HG02571 (cell line): ENCODE results near the gene TFEB.

Source experiments
- ATAC-seq: cut with Tn5 transposase; IDR thresholded peaks from one replicate; pipeline ENCODE4 v1.9.1; 2021; ENCODE audit warnings: mild to moderate bottlenecking, moderate library complexity; ENCODE audit not compliant: unreplicated experiment

Gene TFEB

DNA sequence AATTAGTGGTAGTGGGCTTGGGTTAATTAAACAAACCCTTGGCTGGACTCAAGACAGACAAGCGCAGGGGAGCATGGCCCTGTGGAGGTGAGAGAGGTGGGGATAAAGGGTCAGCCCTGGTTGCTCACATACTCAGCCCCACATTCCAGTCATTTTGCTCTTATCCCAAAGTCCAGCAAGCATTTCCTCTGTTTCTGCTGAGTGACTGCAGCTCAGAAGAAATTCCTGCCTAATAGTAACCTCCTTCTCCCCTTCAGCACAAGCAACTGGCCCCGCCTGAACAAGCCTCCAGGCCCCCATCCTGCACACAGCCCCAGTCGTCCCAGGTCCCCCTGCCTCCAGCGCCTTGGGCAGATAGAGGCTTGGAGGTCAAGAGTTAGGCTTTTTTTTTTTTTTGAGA is 3.6 kb upstream of the TFEB start:
- no peak for ATAC-seq

- no peak for ATAC-seq
These were observed 2.3 kb upstream of the TFEB start for GRCh38 chr6:41737591-41738130.

DNA sequence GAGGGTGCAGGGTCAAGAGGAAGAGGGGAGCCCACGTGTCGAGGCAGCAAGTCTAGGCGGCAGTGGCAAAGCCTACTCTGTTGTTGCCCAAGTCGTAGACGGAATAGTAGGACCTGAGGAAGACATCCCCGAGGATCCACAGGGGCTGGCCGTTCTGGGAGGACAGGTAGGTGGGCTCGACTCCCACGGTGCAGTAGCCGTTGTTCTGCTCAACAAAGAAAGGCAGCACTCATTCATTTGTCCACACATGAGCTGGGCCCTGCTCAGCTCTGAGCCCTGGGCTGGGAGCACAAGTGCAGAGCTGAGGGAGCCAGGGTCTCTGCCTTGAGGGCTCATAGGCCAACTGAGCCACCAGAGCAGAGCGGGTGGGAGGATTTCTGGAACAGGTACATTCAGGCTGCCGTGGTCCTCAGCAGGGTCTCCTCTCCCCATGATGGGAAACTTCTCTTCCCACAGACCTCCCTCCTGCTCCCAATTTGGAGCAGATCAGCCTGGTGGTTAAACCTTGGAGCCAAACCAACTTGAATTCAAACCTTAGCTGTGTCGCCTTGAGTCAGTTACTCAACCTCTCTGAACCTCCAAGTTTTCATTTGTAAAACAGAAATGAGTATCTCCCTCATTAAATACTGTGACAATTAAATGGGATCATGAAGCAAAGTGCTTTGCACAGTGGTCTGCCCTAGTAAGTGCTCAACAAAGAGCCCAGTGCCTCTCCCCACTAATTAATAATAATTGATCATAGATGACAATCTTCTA is 1.6 kb upstream of the TFEB start:
- no peak for ATAC-seq

DNA sequence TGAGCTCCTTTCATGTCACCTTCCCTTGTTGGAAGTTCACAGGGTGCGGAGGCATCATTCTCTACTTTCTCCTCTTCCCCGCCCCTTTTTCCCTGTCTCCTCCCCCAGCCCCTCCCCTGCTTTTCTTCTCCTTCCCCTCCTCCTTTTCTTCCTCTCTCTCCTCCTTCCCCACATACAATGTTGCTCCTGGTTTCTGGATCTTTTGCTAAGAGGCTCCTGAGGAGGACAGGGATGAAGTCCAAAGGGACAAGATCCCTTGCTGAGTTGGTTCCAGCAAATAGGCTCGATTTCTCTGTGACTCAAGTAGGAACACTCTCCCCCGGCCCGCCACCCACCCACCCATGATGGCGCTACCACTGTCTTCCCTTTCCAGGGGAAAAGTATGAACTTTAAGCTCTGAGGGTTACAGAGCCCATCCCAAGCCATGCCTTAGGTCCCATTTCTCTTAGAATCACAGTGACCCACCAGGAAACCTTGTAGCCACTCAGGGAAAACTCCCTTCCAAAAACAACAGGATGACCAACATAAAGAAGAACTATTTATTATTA is 852 bp upstream of the TFEB start:
- no peak for ATAC-seq

DNA sequence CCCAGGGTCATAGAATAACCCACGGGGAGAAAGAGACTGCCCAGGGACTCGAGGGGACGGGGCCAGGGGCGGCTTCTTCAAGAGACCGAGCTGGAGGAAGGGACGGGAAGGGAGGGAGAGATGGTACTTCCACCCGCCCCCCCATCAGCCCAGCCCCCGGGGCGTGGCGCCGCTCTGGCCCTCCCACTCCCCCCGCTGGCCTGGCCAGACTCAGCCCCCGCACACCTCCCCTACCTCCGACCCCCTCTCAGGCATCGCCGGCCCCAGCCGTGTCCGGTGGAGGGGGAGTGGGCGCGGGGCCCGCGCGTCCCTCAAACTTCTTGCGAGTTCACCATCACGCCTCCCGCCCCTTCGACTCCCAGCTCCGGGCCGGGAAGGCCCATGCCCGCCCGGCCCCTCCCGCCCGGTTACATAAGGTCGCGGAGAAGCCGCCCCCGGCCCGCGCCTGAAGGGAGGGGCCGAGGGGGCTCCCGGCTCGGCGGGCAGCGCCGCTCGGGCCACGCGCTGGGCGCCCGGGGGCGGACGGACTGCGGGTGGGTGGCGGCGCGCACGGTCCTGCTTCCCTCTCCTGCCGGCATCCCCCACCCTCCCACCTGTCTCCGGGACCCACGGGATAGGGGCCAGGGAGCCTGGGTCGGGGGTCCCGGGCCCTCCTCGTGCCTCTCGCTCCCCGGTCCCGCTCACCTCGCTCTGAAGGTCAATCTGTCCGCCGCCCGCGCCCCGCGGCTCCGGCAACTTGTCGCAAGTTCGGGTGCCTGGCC is 562 bp downstream of the TFEB start:
- ATAC-seq, result peak; percentile 24

GRCh38 chr6:41733707-41734665 is 1.4 kb downstream of the TFEB start:
- ATAC-seq, result peak; percentile 37

GRCh38 chr6:41733360-41733706 is 2.1 kb downstream of the TFEB start:
- no peak for ATAC-seq

GRCh38 chr6:41732591-41733359 is 2.6 kb downstream of the TFEB start:
- peak; percentile 34 for ATAC-seq

DNA sequence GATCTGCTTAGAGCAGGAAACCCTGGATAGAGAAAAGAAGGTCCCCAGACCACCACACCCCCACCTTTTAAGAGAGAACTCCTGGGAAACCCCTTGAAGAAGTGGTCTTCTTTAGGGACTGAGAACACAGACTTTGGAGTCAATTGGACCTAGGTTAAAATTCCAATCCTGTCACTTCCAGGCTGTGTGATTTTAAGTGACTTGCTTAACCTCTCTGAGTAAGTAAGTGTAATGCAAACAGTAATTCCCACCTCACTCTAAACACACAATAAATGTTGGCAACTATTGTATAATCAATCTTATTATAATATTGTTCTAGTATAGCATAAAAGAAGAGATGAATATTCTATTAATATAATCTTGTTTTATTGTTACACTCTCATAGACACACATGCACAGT is 3.3 kb downstream of the TFEB start:
- ATAC-seq, result no peak

DNA sequence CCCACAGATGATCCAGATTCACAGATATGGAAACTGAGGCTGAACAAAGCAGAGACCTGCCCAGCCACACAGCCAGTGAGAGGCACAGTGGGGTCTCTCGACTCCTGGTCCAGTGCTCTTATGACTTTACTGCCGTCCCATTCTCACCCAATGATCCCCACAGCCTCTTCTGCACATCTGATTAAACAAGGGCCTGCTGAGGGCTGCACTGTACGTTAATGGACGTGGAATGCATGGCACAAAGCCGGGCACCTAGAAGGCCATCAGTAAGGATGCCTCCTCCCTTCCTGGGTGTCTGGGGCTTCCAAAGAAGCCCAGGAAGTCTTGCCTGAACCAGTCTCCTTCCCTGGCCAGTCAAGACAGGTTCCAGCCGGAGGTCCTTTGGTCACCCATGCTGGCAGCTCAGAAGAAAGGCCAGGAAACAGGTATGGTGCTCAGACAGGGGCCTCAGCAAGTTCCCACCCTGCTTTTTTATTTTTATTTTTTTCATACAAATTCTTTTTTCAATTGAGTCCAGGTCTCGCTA is 3.8 kb downstream of the TFEB start:
- ATAC-seq, result no peak

DNA sequence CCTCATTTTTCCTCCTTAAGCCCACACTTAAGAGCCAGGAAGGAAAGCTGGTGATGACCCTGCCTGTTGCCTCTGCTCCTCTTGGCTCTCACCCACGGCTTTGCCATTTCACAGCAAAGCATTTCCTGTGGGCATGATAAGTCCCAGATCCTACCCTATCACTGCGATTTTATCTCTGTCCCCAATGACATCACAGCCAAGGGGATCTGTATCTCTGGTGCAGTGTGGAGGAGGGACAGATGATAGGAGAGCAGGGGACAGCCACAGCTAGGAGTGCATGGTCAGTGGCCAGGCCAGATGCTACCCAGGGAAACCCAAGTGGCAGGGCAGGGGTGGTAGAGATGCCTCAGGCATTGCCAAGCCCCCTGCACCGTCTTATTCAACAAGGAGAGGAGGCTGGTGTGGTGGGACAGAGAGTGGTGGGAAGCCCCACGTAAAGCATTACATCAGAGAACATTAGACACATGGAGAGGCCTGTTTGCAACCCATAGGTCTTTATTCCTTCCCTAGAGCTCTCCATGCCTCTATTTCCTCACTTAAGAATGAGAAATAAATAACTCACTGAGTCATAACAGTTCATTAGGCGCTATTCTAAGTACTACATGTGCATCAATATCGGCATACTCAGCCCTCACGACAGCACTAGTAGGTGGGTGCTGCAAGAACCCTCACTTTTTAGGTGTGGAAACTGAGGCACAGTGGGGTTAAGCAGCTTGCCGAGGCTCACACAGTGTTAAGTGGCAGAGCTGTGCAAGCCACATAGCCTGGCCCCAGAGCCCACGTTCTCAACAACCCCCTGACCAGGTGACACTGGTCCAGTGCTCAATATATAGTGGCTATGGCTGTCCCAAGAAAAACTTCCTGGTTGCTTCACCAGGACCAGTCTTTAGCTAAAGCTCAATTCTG is 4.6 kb downstream of the TFEB start:
- ATAC-seq, result no peak

DNA sequence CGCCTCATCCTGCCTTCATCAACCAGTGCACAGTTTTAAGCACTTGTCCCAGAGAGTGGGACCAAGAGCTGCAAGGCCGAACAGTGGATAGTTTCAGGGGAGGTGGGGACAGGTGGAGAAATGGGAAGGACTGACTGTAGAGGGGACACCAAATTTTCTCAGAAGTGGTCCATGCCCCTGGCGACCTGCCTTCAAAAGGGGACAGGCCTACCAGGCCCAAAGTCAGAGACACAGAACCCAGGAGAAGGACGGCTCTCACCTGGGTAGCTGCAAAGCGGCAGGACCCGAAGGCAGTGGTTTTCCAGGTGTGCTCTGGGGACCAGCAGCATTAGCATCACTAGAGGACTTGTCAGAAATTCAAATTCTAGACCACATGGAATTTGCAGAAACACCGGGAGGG is 5.8 kb downstream of the TFEB start:
- ATAC-seq, result no peak

DNA sequence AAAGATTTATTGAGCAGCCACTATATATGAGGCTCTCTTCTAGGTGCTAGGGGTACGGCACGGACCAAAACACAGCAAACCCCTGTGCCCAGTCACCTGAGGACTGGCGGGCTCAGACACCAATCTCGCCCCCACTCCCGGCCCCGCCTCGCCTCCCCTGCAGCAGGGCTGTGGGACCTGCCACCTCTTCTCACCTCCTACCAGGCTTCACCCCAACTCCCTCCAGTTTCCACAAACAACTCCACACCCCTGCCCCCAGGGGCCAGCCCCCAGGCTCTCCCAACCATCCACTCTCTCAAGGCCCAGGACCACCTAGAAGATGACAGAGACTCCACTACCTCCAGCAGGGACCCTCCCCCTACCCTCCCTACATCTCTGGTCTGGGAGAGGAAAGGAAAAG is 6.5 kb downstream of the TFEB start:
- ATAC-seq, result no peak

GRCh38 chr6:41728073-41728936 is 7.1 kb downstream of the TFEB start:
- ATAC-seq, result no peak

- no peak for ATAC-seq
These were observed 7.7 kb downstream of the TFEB start for GRCh38 chr6:41727705-41728072.

- no peak for ATAC-seq
These were observed 8.5 kb downstream of the TFEB start for GRCh38 chr6:41726876-41727275.

DNA sequence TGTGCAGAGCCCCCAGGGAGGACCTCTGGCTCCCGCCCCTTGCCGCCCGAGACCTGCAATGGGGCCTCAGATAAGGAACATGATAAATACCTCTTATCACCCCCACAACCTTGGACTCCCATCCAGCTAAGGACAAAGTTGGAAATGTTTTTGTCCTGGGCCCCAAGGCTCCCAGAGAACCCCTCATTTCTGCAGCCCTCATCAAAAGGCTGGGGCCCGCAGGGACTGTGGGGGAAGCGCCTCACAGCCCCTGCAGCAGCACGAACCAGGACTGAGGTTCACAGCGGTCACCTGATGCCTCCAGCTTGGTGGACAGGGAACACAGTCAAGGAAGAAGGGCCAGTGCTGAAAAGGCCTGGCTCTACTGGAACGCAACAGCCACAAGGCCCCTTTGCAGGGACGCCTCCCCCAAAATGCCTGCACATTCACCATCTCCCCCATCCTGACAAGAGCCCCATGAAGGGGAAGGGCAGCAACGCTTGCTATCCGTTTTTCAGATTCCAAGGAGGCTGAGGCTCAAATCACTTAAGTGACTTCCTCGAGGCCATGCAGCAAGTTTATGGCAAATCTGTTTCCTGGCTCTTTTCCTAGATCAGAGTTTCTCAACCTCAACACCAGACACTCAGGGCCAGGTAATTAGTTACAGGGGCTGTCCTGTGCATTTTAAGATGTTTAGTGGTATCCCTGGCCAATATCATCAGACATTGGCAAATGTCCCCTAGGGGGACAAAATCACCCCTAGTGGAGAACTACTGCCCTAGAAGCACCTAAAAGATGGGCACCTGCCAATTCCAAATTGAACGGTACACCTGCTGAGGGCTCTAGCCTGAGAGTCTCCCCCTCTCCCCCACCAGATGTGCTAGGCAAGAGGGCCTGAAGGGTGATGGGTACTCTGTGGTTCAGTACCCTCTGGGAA is 10.6 kb downstream of the TFEB start:
- ATAC-seq, result no peak
